ENCODE results near the gene KLHL1.

GRCh38 chr13:70034286-70034685 is 74.0 kb downstream of the KLHL1 start:
- TF ChIP-seq, protein P1, sequence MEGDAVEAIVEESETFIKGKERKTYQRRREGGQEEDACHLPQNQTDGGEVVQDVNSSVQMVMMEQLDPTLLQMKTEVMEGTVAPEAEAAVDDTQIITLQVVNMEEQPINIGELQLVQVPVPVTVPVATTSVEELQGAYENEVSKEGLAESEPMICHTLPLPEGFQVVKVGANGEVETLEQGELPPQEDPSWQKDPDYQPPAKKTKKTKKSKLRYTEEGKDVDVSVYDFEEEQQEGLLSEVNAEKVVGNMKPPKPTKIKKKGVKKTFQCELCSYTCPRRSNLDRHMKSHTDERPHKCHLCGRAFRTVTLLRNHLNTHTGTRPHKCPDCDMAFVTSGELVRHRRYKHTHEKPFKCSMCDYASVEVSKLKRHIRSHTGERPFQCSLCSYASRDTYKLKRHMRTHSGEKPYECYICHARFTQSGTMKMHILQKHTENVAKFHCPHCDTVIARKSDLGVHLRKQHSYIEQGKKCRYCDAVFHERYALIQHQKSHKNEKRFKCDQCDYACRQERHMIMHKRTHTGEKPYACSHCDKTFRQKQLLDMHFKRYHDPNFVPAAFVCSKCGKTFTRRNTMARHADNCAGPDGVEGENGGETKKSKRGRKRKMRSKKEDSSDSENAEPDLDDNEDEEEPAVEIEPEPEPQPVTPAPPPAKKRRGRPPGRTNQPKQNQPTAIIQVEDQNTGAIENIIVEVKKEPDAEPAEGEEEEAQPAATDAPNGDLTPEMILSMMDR (conservative IDR thresholded peaks at IDR 0.05; ENCODE audit: low read length), result no peak
- TF ChIP-seq EZH2phosphoT487 (IDR thresholded peaks at IDR 0.05; ENCODE audit: borderline replicate concordance), result no peak

Measured in Loucy (cell line).